Body of pancreas (tissue), 4 donors: ENCODE results near the gene TRAPPC4.
A peak's percentile ranks its signal among the peaks of the same experiment; 100 is the strongest.

Source experiments
- POLR2A ChIP-seq, 3 donors: fragments of 450-650 bp; IDR thresholded peaks; one replicate each; pipeline ENCODE4 v1.6.1; 2016; ENCODE audit warnings: antibody characterized with exemption in 3 of 3, mild to moderate bottlenecking in 2 of 3
- TF ChIP-seq, protein P1 (sequence below), 7 experiments: fragments of 450-650 bp in 4 of 7; fragments of 200-600 bp in 3 of 7; sonication (generic) in 3 of 7; IDR thresholded peaks; one replicate each; pipeline ENCODE4 v1.5.1; 2016 to 2019; ENCODE audit warnings: antibody characterized with exemption in 7 of 7

DNA sequence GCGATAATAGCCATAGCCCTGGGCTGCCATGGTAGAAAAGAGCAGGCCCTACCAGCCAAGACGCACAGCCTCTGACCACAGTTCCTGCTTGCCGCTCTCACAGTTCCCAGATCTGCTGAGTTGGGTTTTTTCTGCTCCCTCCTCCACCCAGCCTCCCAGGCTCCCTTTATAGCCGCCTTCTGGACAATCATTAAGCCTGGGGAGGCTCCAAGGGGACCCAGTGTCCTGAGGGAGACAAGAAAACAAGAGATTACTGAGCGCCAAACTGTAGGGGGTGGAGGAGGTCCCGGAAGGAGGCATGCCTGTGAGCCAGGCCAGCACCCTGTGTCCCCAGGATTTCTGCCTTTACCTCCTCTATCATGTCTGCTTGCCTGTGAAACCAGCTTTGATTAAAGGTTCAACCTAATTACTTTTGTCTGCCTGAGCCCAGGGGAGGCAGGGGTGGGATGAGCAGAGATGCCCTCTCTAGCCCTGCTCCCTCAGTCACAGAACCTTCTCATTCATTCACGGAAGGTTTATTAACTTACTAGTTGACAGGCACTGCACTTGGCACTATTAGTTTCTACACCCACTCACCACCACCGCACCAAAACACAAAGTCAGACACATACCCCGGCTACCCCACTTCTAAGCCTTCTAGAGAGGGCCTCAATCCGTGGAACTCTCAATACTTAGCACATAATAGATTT, 10.9 kb downstream of the TRAPPC4 start:
- TF ChIP-seq, protein P1, sequence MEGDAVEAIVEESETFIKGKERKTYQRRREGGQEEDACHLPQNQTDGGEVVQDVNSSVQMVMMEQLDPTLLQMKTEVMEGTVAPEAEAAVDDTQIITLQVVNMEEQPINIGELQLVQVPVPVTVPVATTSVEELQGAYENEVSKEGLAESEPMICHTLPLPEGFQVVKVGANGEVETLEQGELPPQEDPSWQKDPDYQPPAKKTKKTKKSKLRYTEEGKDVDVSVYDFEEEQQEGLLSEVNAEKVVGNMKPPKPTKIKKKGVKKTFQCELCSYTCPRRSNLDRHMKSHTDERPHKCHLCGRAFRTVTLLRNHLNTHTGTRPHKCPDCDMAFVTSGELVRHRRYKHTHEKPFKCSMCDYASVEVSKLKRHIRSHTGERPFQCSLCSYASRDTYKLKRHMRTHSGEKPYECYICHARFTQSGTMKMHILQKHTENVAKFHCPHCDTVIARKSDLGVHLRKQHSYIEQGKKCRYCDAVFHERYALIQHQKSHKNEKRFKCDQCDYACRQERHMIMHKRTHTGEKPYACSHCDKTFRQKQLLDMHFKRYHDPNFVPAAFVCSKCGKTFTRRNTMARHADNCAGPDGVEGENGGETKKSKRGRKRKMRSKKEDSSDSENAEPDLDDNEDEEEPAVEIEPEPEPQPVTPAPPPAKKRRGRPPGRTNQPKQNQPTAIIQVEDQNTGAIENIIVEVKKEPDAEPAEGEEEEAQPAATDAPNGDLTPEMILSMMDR (IDR thresholded peaks at IDR 0.05) = peak in 4 of 7 experiments; percentile 13 to 40 (median 32)
- peak; percentile 67 to 93 (median 92) for TF ChIP-seq POLR2A (IDR thresholded peaks at IDR 0.05)
